ENCODE measurements around the gene XK. TPM values are rescaled to one million over a fixed set of nuclear protein-coding genes. Genes with fewer than 3 reads are reported as not detected.

The XK gene
- total and polyA plus RNA-seq, 2 donors (not counting 3 experiments of a cell fraction or from before 2014, with no cell fraction given), result 0.03 to 0.07 TPM

- Histone ChIP-seq H3K4me3 (replicated peaks in 1 of 3; ENCODE audit: insufficient read depth in 1 of 3, low read depth in 1 of 3, low read length in 3 of 3) (no peak overlapping the region), H4K20me1 (replicated peaks; ENCODE audit: control insufficient read depth, extremely low read depth, insufficient read depth, low read length) (no peaks in the 10 kb centered on the region), H3K9me1 (replicated peaks; ENCODE audit: control insufficient read depth, extremely low read depth, insufficient read depth, low read length) (no peaks in the 10 kb centered on the region), H3K36me3 (ENCODE audit: control insufficient read depth in 2 of 2, extremely low read depth in 1 of 2, insufficient read depth in 2 of 2, low read length in 2 of 2) (no peaks in the 10 kb centered on the region), H2AFZ (ENCODE audit: low read depth, low read length) (no peak overlapping the region), H3K27me3 (ENCODE audit: control insufficient read depth in 2 of 2, insufficient read depth in 2 of 2, low read length in 2 of 2) (no peaks in the 10 kb centered on the region), H3K27ac (ENCODE audit: insufficient read depth, low read depth, low read length) (no peak overlapping the region), H3K79me2 (ENCODE audit: control insufficient read depth, insufficient read depth, low read length) (no peaks in the 10 kb centered on the region), H3K4me2 (ENCODE audit: insufficient read depth, low read length) (no peak overlapping the region), H3K4me1 (ENCODE audit: control insufficient read depth, extremely low read depth, insufficient read depth, low read length) (no peaks in the 10 kb centered on the region), H3K9ac (replicated peaks; ENCODE audit: extremely low read depth, insufficient read depth, low read length) (no peak overlapping the region), H3K9me3 (replicated peaks; ENCODE audit: control insufficient read depth, insufficient read depth, low read length) (no peaks in the 10 kb centered on the region)
- TF ChIP-seq FOS (IDR thresholded peaks at IDR 0.05; ENCODE audit: borderline replicate concordance, insufficient read depth, low read length) (no peak), MAX (IDR thresholded peaks at IDR 0.05; ENCODE audit: insufficient read depth, insufficient read length) (no peak), POLR2AphosphoS5 (IDR thresholded peaks at IDR 0.05; ENCODE audit: insufficient read depth, low read depth, low read length) (no peak), MYC (IDR thresholded peaks at IDR 0.05; ENCODE audit: low read depth, low read length) (no peak), GATA2 (IDR thresholded peaks at IDR 0.05; ENCODE audit: insufficient read depth, insufficient read length, low read depth, low read length) (no peak), POLR2A (IDR thresholded peaks at IDR 0.05; ENCODE audit: low read depth, low read length) (no peak), JUN (IDR thresholded peaks at IDR 0.05; ENCODE audit: borderline replicate concordance, insufficient read depth, insufficient read length, low read depth) (no peak), CTCF (IDR thresholded peaks at IDR 0.05; ENCODE audit: extremely low read depth in 1 of 2, insufficient read depth in 1 of 2, low read depth in 1 of 2, low read length in 2 of 2) (no peak), EZH2 (IDR thresholded peaks at IDR 0.05; ENCODE audit: borderline replicate concordance, low read depth, low read length, severe bottlenecking) (no peak)
- POLR2A ChIA-PET, result no interaction called here
- DNase-seq (ENCODE audit: low read depth, low spot score), result no peak
- FAIRE-seq, result no peak
- dilution Hi-C loops (cut with MboI; ENCODE audit: extremely low pct_ligation_motif_present, low sequenced_read_pairs), result no loop called here
- intact Hi-C loops (cut with micrococcal nuclease), result no loop called here
- CTCF ChIA-PET, result no interaction called here
- BruUV-seq (replicated peaks), result no TSS peak
These were observed 73.8 kb downstream of the XK start for GRCh38 chrX:37759351-37759750.
